NCI-H1930 (cell line): ENCODE results near the gene GGA1.
A peak's percentile ranks its signal among the peaks of the same experiment; 100 is the strongest.
"Not testable (repeated sequence)": the region's sequence is repeated elsewhere in the genome, so short reads cannot be mapped to it uniquely, and the experiment has no call there.

Source experiments
- DNase-seq, 2 experiments: peaks; one replicate each; lab custom pipeline; 2025; lab: John Stamatoyannopoulos, UW

Gene GGA1

GRCh38 chr22:37609240-37610152 is 862 bp downstream of the GGA1 start:
- no peak for DNase-seq

- not testable (repeated sequence) for DNase-seq
These were observed 1.5 kb downstream of the GGA1 start for GRCh38 chr22:37610153-37610475.

- no peak for DNase-seq
These were observed 2.0 kb downstream of the GGA1 start for GRCh38 chr22:37610480-37611129.

GRCh38 chr22:37611207-37611606 is 2.6 kb downstream of the GGA1 start:
- no peak for DNase-seq

GRCh38 chr22:37616201-37617083 is 7.8 kb downstream of the GGA1 start:
- no peak for DNase-seq

- DNase-seq = no peak
These were observed 8.8 kb downstream of the GGA1 start for GRCh38 chr22:37617431-37617830.

GRCh38 chr22:37618072-37618656 is 9.5 kb downstream of the GGA1 start:
- no peak for DNase-seq

GRCh38 chr22:37618674-37619073 is 10.0 kb downstream of the GGA1 start:
- DNase-seq = no peak

- no peak for DNase-seq
These were observed 11.4 kb downstream of the GGA1 start for GRCh38 chr22:37619991-37620390.

GRCh38 chr22:37621352-37621860 is 12.8 kb downstream of the GGA1 start:
- DNase-seq = no peak

GRCh38 chr22:37623075-37624016 is 14.7 kb downstream of the GGA1 start:
- peak in 1 of 2 experiments; percentile 37 for DNase-seq

GRCh38 chr22:37624017-37624365 is 15.4 kb downstream of the GGA1 start:
- no peak for DNase-seq

GRCh38 chr22:37624876-37625275 is 16.2 kb downstream of the GGA1 start:
- DNase-seq = no peak

GRCh38 chr22:37625737-37626136 is 17.1 kb downstream of the GGA1 start:
- DNase-seq = no peak

- DNase-seq = no peak
These were observed 17.5 kb downstream of the GGA1 start for GRCh38 chr22:37626144-37626543.

GRCh38 chr22:37626556-37627075 is 18.0 kb downstream of the GGA1 start:
- no peak for DNase-seq

- DNase-seq = no peak
These were observed 18.5 kb downstream of the GGA1 start for GRCh38 chr22:37627121-37627520.

GRCh38 chr22:37627545-37627944 is 18.9 kb downstream of the GGA1 start:
- DNase-seq = no peak

- DNase-seq = no peak
These were observed 20.2 kb downstream of the GGA1 start for GRCh38 chr22:37628830-37629229.

GRCh38 chr22:37629928-37630327 is 21.3 kb downstream of the GGA1 start:
- no peak for DNase-seq
